A204.1 (cell line): ENCODE results near the gene DPY19L3.

Experiments
- FAIRE-seq: peaks from 2 replicates; lab custom pipeline; 2012; peaks lifted over from hg19 to GRCh38; lab: Jason Lieb, UNC

The DPY19L3 gene

DNA sequence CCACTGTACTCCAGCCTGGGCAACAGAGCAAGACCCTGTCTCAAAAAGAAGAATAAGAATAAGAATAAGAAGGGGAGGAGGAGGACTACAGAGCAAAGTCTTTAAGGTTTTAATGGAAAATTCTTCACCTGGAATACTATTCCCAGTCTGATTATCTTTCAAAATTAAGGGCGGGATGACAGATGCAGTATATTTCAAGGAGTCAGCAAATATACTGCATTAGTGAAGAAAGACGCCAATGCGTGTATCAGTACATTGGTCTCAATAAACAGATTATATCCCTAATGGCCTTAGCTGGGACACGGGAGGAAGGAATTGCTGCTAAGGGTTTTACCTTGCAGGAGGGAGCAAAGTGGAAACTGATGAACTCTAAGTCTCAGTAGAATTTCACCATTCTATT is 121.3 kb downstream of the DPY19L3 start:
- no peak for FAIRE-seq

DNA sequence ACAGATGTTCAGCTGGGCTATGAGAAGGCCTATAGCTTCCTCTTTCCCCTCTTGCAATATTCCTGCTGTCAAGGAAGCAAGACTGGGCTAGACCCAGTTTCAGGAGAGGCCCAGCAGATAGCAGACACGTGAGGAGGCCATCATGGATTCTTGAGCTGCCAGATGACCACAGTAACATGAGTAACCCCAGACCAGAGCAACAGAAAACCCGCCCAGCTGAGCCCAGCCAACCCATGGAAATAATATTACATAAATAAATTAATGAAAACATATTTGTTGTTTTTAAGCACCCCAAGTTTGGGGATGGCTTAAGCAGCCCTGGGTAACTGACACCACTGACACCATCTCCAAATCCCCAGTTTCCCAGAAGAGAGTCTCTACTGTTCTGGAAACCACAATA is 125.2 kb downstream of the DPY19L3 start:
- FAIRE-seq = no peak

DNA sequence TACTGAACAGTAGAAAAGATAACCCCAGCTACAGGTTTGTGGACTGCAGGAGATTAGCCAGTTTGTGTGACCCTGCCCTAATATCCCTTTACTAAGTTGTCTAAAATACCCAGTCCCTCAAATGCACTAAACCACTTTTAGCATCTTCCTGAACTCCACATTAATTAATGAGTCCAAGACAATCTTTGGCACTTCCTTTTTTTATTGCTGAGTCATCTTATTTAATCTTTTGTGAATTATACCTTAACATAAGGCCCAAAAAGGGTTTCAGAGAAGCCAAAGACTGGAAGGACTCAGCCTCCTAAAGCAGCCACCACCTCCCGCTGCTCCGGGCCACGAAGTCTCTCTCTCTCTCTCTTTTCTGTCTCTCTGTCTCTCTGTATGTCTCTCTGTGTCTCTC is 126.7 kb downstream of the DPY19L3 start:
- no peak for FAIRE-seq
